ENCODE data around the gene SHC2.

DNA sequence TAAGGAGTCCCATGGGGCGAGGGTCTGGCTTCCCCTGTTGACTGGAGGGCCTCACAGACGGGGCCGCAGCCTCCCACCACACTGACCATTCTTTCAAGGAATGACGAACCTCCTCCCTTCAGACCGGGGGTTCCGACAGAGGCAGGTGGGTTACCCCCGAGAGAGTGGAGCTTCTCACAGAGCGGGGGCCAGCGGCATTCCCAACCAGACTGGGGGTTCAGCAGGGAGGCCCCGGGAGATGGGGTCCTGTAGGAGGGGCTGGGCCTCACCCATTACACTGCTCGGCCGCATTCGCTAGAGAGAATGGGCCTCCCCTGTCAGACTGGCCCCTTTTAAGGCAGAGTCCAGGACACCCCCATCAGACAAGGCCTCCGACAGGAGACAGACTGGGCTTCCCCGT lies 36.3 kb downstream of the SHC2 start:
- TF ChIP-seq CTCF (IDR thresholded peaks at IDR 0.05; ENCODE audit: low read depth, low read length, poor library complexity, severe bottlenecking) (no peak), EZH2phosphoT487 (IDR thresholded peaks at IDR 0.05; ENCODE audit: borderline replicate concordance, low read length) (no peak)
